22Rv1 (cell line): ENCODE measurements around the gene PTPN23.

Experiments
- CTCF ChIP-seq: fragments of 450-650 bp; IDR thresholded peaks from 2 replicates; pipeline ENCODE4 v1.5.1; 2017; ENCODE audit warnings: mild to moderate bottlenecking
- ZFX ChIP-seq: fragments of 450-650 bp; IDR thresholded peaks from 2 replicates; pipeline ENCODE4 v1.6.1; 2017; ENCODE audit warnings: antibody characterized with exemption, borderline replicate concordance

- TF ChIP-seq CTCF (no peak), ZFX (no peak)
These were observed 6.2 kb upstream of the PTPN23 start for GRCh38 chr3:47374587-47374986.
